DOHH2 (cell line): ENCODE results near the gene DNM1.

Source experiments
- H3F3A ChIP-seq: fragments of 200-600 bp; sonication (generic), shearing (Covaris generic); 2 replicates; pipeline ENCODE4 v1.6.0; 2016; ENCODE audit warnings: antibody characterized with exemption, mild to moderate bottlenecking; ENCODE audit not compliant: control insufficient read depth, insufficient read depth
- H3K27ac ChIP-seq: fragments of 200-600 bp; sonication (generic); 2 replicates; pipeline ENCODE4 v1.5.1; 2014; ENCODE audit warnings: low read depth, mild to moderate bottlenecking, low read length, moderate library complexity
- H3K27me3 ChIP-seq: fragments of 200-600 bp; sonication (generic); 2 replicates; pipeline ENCODE4 v1.6.1; 2014; ENCODE audit warnings: mild to moderate bottlenecking, low read length, mixed read lengths; ENCODE audit not compliant: control insufficient read depth
- H3K36me3 ChIP-seq: fragments of 200-600 bp; sonication (generic); 2 replicates; pipeline ENCODE4 v1.6.1; 2014; ENCODE audit warnings: mild to moderate bottlenecking, low read length, moderate library complexity, mixed read lengths; ENCODE audit not compliant: control insufficient read depth
- H3K4me1 ChIP-seq: fragments of 200-600 bp; sonication (generic); 2 replicates; pipeline ENCODE4 v1.6.1; 2014; ENCODE audit warnings: mild to moderate bottlenecking, low read length, mixed read lengths; ENCODE audit not compliant: control insufficient read depth
- H3K4me2 ChIP-seq: fragments of 200-600 bp; sonication (generic); 2 replicates; pipeline ENCODE4 v1.6.0; 2014; ENCODE audit warnings: mild to moderate bottlenecking, low read length, moderate library complexity
- H3K4me3 ChIP-seq: fragments of 200-600 bp; sonication (generic); 2 replicates; pipeline ENCODE4 v1.5.1; 2014; ENCODE audit warnings: mild to moderate bottlenecking, low read length, mixed read lengths
- H3K79me2 ChIP-seq: fragments of 200-600 bp; sonication (generic); 2 replicates; pipeline ENCODE4 v1.6.1; 2014; ENCODE audit warnings: mild to moderate bottlenecking, low read length, mixed read lengths; ENCODE audit not compliant: control insufficient read depth
- H3K9me2 ChIP-seq: fragments of 200-600 bp; sonication (generic); replicated peaks from 2 replicates; pipeline ENCODE4 v1.6.1; 2014; ENCODE audit warnings: mild to moderate bottlenecking, low read length, mixed read lengths; ENCODE audit not compliant: control insufficient read depth
- H3K9me3 ChIP-seq: fragments of 200-600 bp; sonication (generic); 2 replicates; pipeline ENCODE4 v1.6.1; 2014; ENCODE audit warnings: antibody characterized with exemption, low read length, mixed read lengths; ENCODE audit not compliant: control insufficient read depth, insufficient read depth
- H4K20me1 ChIP-seq: fragments of 200-600 bp; sonication (generic); 2 replicates; pipeline ENCODE4 v1.6.0; 2014; ENCODE audit warnings: low read depth, mild to moderate bottlenecking, antibody characterized with exemption, low read length, moderate library complexity; ENCODE audit not compliant: control insufficient read depth, insufficient read depth
- CTCF ChIP-seq: fragments of 200-600 bp; sonication (generic); IDR thresholded peaks from one replicate; pipeline ENCODE4 v1.5.1; 2014; ENCODE audit warnings: antibody characterized with exemption, mild to moderate bottlenecking, low read depth, low read length; ENCODE audit not compliant: poor library complexity, severe bottlenecking
- EZH2phosphoT487 ChIP-seq: fragments of 200-600 bp; sonication (generic); IDR thresholded peaks from 2 replicates; pipeline ENCODE4 v1.6.1; 2017; ENCODE audit warnings: borderline replicate concordance, mild to moderate bottlenecking, antibody characterized with exemption, low read length, moderate library complexity, mixed read lengths

The DNM1 gene

GRCh38 chr9:128232528-128233428 lies 29.6 kb downstream of the DNM1 start:
- Histone ChIP-seq H3F3A (no peaks in the 10 kb centered on the region), H3K9me2 (no peaks in the 10 kb centered on the region), H4K20me1 (no peaks in the 10 kb centered on the region), H3K79me2 (no peaks in the 10 kb centered on the region), H3K27ac (no peak overlapping the region), H3K9me3 (no peaks in the 10 kb centered on the region), H3K4me2 (no peak overlapping the region), H3K4me3 (no peak overlapping the region), H3K4me1 (no peaks in the 10 kb centered on the region), H3K36me3 (no peaks in the 10 kb centered on the region), H3K27me3 (0 out of 2 replicates have a peak, but pooled peaks cover 2% of the 10 kb centered on the region)
- TF ChIP-seq CTCF (no peak), EZH2phosphoT487 (no peak)

- no peaks in the 10 kb centered on the region for H3K36me3 ChIP-seq
- 0 out of 2 replicates have a peak, but pooled peaks cover 2% of the 10 kb centered on the region for H3K27me3 ChIP-seq
- no peaks in the 10 kb centered on the region for H3K9me2 ChIP-seq
- no peaks in the 10 kb centered on the region for H4K20me1 ChIP-seq
- H3F3A ChIP-seq = no peaks in the 10 kb centered on the region
- H3K79me2 ChIP-seq = no peaks in the 10 kb centered on the region
- H3K4me2 ChIP-seq = no peak overlapping the region
- TF ChIP-seq CTCF (no peak), EZH2phosphoT487 (no peak)
- H3K27ac ChIP-seq = no peak overlapping the region
- no peaks in the 10 kb centered on the region for H3K9me3 ChIP-seq
- H3K4me3 ChIP-seq = no peak overlapping the region
- no peaks in the 10 kb centered on the region for H3K4me1 ChIP-seq
These were observed 30.7 kb downstream of the DNM1 start for GRCh38 chr9:128233817-128234406.

- H3K27ac ChIP-seq = no peak overlapping the region
- no peak overlapping the region for H3K4me2 ChIP-seq
- no peaks in the 10 kb centered on the region for H4K20me1 ChIP-seq
- no peaks in the 10 kb centered on the region for H3K79me2 ChIP-seq
- H3F3A ChIP-seq = no peaks in the 10 kb centered on the region
- H3K4me1 ChIP-seq = peaks cover 15% of the 10 kb centered on the region
- no peaks in the 10 kb centered on the region for H3K36me3 ChIP-seq
- H3K27me3 ChIP-seq = peaks cover 27% of the 10 kb centered on the region
- H3K9me3 ChIP-seq = no peaks in the 10 kb centered on the region
- no peaks in the 10 kb centered on the region for H3K9me2 ChIP-seq
- TF ChIP-seq EZH2phosphoT487 = no peak
- TF ChIP-seq CTCF = no peak
- no peak overlapping the region for H3K4me3 ChIP-seq
These were observed 38.9 kb downstream of the DNM1 start for GRCh38 chr9:128242124-128242523.
